Keratinocyte (primary cell): Measurements from ENCODE around the gene NAA16. TPM values are rescaled to one million over a fixed set of nuclear protein-coding genes. Genes with fewer than 3 reads are reported as not detected.

Source experiments
- DNase-seq: peaks from one replicate; pipeline ENCODE4 v3.0.0-alpha.2; 2011; ENCODE audit warnings: low read depth, missing footprints, low spot score
- FAIRE-seq: peaks from 2 replicates; lab custom pipeline; 2011; peaks lifted over from hg19 to GRCh38; lab: Jason Lieb, UNC
- H2AFZ ChIP-seq: 2 replicates; pipeline ENCODE4 v1.6.0; 2012; ENCODE audit warnings: low read length, control low read depth, inconsistent platforms; ENCODE audit not compliant: control insufficient read depth
- H3K27ac ChIP-seq: 2 replicates; pipeline ENCODE4 v1.5.1; 2011; ENCODE audit warnings: low read length; ENCODE audit not compliant: control insufficient read depth, insufficient read depth
- H3K27me3 ChIP-seq: 3 replicates; pipeline ENCODE4 v1.6.0; 2011; ENCODE audit warnings: low read length; ENCODE audit not compliant: control insufficient read depth, insufficient read depth; ENCODE audit errors: extremely low read depth
- H3K36me3 ChIP-seq, 2 experiments: 2 replicates in 1 of 2; 3 replicates in 1 of 2; pipeline ENCODE4 v1.5.1; 2011; ENCODE audit warnings: low read length in 2 of 2, mild to moderate bottlenecking in 1 of 2; ENCODE audit not compliant: control insufficient read depth in 2 of 2, insufficient read depth in 2 of 2; ENCODE audit errors: extremely low read depth in 1 of 2
- H3K4me1 ChIP-seq: 3 replicates; pipeline ENCODE4 v1.5.1; 2011; ENCODE audit warnings: low read length; ENCODE audit not compliant: control insufficient read depth, insufficient read depth; ENCODE audit errors: extremely low read depth
- H3K4me2 ChIP-seq: 3 replicates; pipeline ENCODE4 v1.6.0; 2011; ENCODE audit warnings: low read depth, low read length; ENCODE audit not compliant: control insufficient read depth, insufficient read depth; ENCODE audit errors: extremely low read depth
- H3K4me3 ChIP-seq, 3 experiments: fragments of 200-600 bp in 1 of 3; sonication (generic) in 1 of 3; 2 replicates in 2 of 3; 3 replicates in 1 of 3; pipeline ENCODE4 v1.5.1; 2011 to 2016; ENCODE audit warnings: low read length in 3 of 3, mild to moderate bottlenecking in 3 of 3, control low read depth in 2 of 3, inconsistent platforms in 1 of 3, low read depth in 1 of 3, mixed read lengths in 1 of 3, mixed run types in 1 of 3, moderate library complexity in 1 of 3; ENCODE audit not compliant: control insufficient read depth in 2 of 3, insufficient read depth in 2 of 3; ENCODE audit errors: extremely low read depth in 1 of 3
- H3K79me2 ChIP-seq: 2 replicates; pipeline ENCODE4 v1.6.0; 2012; ENCODE audit warnings: low read length; ENCODE audit not compliant: control insufficient read depth, insufficient read depth
- H3K9ac ChIP-seq: 3 replicates; pipeline ENCODE4 v1.6.0; 2011; ENCODE audit warnings: low read length; ENCODE audit not compliant: control insufficient read depth, insufficient read depth; ENCODE audit errors: extremely low read depth
- H3K9me1 ChIP-seq: 3 replicates; pipeline ENCODE4 v1.6.0; 2011; ENCODE audit warnings: low read length; ENCODE audit not compliant: control insufficient read depth, insufficient read depth; ENCODE audit errors: extremely low read depth
- H3K9me3 ChIP-seq: 2 replicates; pipeline ENCODE4 v1.5.1; 2012; ENCODE audit warnings: low read depth, low read length; ENCODE audit not compliant: control insufficient read depth
- H4K20me1 ChIP-seq: 3 replicates; pipeline ENCODE4 v1.6.0; 2011; ENCODE audit warnings: low read length; ENCODE audit not compliant: control insufficient read depth, insufficient read depth; ENCODE audit errors: extremely low read depth
- CTCF ChIP-seq, 3 experiments: IDR thresholded peaks in 1 of 3; conservative IDR thresholded peaks in 1 of 3; optimal IDR thresholded peaks in 1 of 3; 2 replicates in 2 of 3; 3 replicates in 1 of 3; pipeline versions ENCODE3 to v1.5.1; 2011; ENCODE audit warnings: low read length in 3 of 3, mild to moderate bottlenecking in 3 of 3, moderate library complexity in 2 of 3, control low read depth in 1 of 3, inconsistent platforms in 1 of 3; ENCODE audit not compliant: insufficient read depth in 2 of 3; ENCODE audit errors: extremely low read depth in 1 of 3
- EZH2 ChIP-seq: IDR thresholded peaks from one replicate; pipeline ENCODE4 v1.6.1; 2012; ENCODE audit warnings: inconsistent platforms, mild to moderate bottlenecking, low read length, moderate library complexity
- dilution Hi-C: fragments of 300-500 bp; cut with MboI; formaldehyde crosslinking; loops from one replicate; pipeline ENCODE4 v1.7.0; 2020; ENCODE audit warnings: low sequenced_read_pairs; ENCODE audit not compliant: extremely low pct_ligation_motif_present
- polyA plus RNA-seq, 5 experiments: library from polyadenylated mRNA; depleted of rRNA in 3 of 5; stranded (reverse) in 3 of 5; stranded (forward) in 1 of 5; unstranded in 1 of 5; fragments of >200 nt; gene quantifications; 1 replicate in 1 of 5; 2 replicates in 3 of 5; 3 replicates in 1 of 5; pipeline versions ENCODE4 v1.2.1 to v1.2.3, GENCODE V29; 2011 to 2012; ENCODE audit warnings: missing spikeins in 2 of 5, low read depth in 1 of 5, low replicate concordance in 1 of 5

The NAA16 gene
- polyA plus RNA-seq, 1 donor (not counting 4 experiments of a cell fraction or from before 2014, with no cell fraction given) = 12.0 TPM

- H3K9ac ChIP-seq = no peak overlapping the region
- no peaks in the 10 kb centered on the region for H4K20me1 ChIP-seq
- H3K27me3 ChIP-seq = no peaks in the 10 kb centered on the region
- no peaks in the 10 kb centered on the region for H3K9me1 ChIP-seq
- TF ChIP-seq EZH2 (no peak), CTCF (optimal IDR thresholded peaks at IDR 0.05 in 1 of 3, IDR thresholded peaks at IDR 0.05 in 1 of 3, conservative IDR thresholded peaks at IDR 0.05 in 1 of 3; ENCODE audit: extremely low read depth in 1 of 3, insufficient read depth in 2 of 3, low read length in 3 of 3) (no peak)
- FAIRE-seq = no peak
- H3K4me1 ChIP-seq = peaks cover 9% of the 10 kb centered on the region
- no peak for DNase-seq
- dilution Hi-C loops = no loop called here
- H3K27ac ChIP-seq = no peak overlapping the region
- no peak overlapping the region for H2AFZ ChIP-seq
- H3K79me2 ChIP-seq = peaks cover 3% of the 10 kb centered on the region
- H3K4me2 ChIP-seq = no peak overlapping the region
- no peak overlapping the region for H3K4me3 ChIP-seq
- H3K36me3 ChIP-seq = no peaks in the 10 kb centered on the region
- peaks cover 3% of the 10 kb centered on the region for H3K9me3 ChIP-seq
Measured at GRCh38 chr13:41267106-41267505, 44.0 kb upstream of the NAA16 start.

- no peaks in the 10 kb centered on the region for H3K9me1 ChIP-seq
- DNase-seq (no peak), FAIRE-seq (no peak)
- TF ChIP-seq EZH2 = no peak
- TF ChIP-seq CTCF (optimal IDR thresholded peaks at IDR 0.05 in 1 of 3, IDR thresholded peaks at IDR 0.05 in 1 of 3, conservative IDR thresholded peaks at IDR 0.05 in 1 of 3; ENCODE audit: extremely low read depth in 1 of 3, insufficient read depth in 2 of 3, low read length in 3 of 3) = no peak
- H3K79me2 ChIP-seq = no peaks in the 10 kb centered on the region
- H2AFZ ChIP-seq = no peak overlapping the region
- dilution Hi-C loops = no loop called here
- H3K4me2 ChIP-seq = no peak overlapping the region
- H3K9me3 ChIP-seq = peaks cover 3% of the 10 kb centered on the region
- H3K9ac ChIP-seq = no peak overlapping the region
- no peak overlapping the region for H3K4me3 ChIP-seq
- no peaks in the 10 kb centered on the region for H3K27me3 ChIP-seq
- no peaks in the 10 kb centered on the region for H3K36me3 ChIP-seq
- peaks cover 4% of the 10 kb centered on the region for H3K4me1 ChIP-seq
- no peaks in the 10 kb centered on the region for H4K20me1 ChIP-seq
- no peak overlapping the region for H3K27ac ChIP-seq
Measured at GRCh38 chr13:41268764-41269163, 42.3 kb upstream of the NAA16 start.
